ENCODE measurements around the gene ME2.
"Not testable (repeated sequence)": the region's sequence is repeated elsewhere in the genome, so short reads cannot be mapped to it uniquely, and the experiment has no call there.

Gene ME2

DNA sequence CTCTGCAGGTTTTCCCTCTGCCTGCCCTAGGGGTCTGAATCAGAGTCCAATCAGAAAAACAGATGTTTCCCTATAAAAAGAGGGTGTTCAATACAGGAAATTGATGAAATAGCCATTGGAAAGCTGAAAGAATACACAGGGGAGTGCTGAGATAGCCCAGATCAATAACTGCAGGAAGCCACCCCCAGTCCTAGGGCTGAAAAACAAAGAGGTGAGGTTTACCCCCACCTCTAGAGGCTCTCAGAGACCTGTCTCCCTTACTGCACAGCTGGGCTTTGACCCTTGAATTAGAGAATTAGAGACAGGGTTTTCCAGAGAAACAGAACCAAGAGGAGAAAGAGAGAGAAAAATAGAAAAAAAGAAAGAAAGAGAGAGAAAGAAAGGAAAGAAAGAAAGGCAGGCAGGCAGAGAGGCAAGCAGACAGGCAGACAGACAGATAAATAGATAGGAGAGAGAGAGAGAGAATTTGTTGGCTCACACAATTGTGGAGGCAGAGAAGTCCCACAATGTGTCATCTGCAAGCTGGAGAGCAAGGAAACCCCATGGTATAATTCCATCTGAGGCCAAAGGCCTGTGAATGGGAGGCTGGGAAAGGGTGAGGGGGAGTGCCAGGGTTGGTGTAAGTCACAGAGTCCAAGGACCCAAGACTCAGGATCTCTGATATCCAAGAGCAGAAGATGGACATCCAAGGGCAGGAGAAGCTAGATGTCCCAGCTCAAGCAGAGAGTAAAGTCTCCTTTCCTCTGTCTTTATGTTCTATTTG, 18.9 kb upstream of the ME2 start:
- DNase-seq (ENCODE audit: low read depth in 4 of 4, low spot score in 1 of 4) = no peak

DNA sequence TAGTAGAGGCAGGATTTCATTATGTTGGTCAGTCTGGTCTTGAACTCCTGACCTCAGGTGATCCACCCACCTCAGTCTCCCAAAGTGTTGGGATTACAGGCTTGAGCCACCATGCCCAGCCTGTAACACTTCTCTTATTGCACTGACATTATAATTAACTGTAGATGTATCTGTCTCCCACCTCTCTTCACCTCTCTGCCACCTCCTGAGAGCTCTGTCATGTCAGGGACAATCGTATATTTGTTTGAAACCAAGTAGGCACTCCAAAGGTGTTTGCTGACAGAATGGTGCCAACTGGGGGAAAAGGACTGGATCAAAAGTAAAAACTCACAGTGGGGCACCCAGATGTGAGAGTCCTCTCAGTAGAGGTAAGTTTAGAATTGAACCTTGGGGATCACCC, 17.3 kb upstream of the ME2 start:
- no peak for DNase-seq (ENCODE audit: low read depth in 4 of 4, low spot score in 1 of 4)

DNA sequence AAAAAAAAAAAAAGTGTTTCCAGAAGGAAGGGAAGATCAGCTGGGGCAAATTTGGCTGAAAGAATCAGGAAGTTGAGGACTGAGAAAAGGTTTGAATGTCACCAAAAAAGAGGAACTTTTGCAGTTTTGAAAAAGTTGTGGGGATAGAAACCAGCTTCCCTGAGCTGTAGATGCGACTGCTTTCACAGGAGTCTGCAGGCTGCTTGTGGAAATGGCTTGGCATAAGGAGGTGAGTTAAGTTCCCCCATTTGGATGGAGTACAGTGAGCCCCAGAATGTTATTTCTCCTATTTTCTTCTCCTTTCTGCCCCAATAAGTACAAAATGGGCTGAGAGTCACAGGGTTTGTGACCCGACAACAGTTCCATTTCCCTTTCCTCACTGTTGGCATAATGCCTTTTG, 16.5 kb upstream of the ME2 start:
- no peak for DNase-seq (ENCODE audit: low read depth in 4 of 4, low spot score in 1 of 4)

DNA sequence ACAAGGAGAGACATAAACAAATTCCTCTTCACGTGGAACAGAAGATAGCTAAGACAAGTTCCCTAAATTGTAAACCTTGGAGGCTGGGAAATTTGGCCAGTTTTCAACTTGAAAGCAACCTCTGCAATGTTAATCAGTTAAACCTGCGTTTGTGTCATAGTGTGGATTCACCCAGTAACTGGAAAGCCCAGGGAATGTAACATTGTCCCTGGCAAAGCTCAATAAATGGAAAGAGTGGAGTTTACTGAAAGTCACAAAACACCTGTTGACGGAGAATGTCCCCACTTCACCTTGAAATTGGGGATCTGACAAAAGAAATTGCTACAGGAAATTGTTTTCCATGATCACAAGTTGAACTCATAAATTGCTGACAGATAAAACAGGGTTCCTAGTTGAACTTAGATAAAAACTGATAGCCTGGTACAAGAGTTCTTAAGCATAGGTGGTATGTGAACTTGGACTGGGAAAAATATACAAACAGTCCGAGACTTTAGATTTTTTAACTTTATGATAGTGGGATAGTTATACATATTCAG, 15.0 kb upstream of the ME2 start:
- no peak for DNase-seq (ENCODE audit: low read depth in 4 of 4, low spot score in 1 of 4)

DNA sequence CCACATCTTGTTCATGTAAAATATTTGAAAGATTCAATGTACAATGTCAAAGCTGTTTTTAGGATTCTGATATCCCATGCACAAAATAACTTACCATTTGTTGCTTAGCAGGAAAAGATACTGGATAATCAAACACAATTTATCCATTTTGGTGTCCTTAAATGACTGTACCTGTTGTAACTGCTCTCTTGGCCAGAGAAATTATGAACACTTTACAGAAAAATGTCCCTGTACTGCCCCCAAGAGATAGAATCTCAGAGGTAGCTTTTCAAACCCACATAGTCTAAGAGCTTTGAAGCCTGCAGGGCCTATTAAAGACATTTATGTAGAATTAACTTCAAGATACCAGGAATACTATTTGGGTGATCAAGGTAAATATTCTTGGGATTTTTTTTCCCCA, 12.2 kb upstream of the ME2 start:
- no peak for DNase-seq (ENCODE audit: low read depth in 4 of 4, low spot score in 1 of 4)

DNA sequence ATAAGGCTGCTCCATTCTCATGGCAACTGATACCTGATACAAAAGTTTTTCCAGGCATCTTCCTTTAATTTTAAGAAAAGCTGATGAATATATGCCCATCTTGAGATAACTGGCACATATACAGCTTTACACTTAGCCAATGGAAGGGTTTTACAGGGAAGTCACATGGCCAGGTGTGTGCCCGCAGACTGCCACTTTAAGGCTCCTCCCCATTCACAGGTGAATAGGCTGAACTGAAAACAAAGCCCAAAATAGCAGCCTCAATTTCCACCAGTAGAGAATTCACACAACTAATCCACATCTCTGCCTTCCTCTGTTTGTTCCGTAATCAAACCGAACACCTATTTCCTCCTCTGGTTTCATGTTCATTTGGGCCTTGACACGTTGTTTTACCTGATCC, 9.8 kb upstream of the ME2 start:
- no peak for DNase-seq (ENCODE audit: low read depth in 4 of 4, low spot score in 1 of 4)

DNA sequence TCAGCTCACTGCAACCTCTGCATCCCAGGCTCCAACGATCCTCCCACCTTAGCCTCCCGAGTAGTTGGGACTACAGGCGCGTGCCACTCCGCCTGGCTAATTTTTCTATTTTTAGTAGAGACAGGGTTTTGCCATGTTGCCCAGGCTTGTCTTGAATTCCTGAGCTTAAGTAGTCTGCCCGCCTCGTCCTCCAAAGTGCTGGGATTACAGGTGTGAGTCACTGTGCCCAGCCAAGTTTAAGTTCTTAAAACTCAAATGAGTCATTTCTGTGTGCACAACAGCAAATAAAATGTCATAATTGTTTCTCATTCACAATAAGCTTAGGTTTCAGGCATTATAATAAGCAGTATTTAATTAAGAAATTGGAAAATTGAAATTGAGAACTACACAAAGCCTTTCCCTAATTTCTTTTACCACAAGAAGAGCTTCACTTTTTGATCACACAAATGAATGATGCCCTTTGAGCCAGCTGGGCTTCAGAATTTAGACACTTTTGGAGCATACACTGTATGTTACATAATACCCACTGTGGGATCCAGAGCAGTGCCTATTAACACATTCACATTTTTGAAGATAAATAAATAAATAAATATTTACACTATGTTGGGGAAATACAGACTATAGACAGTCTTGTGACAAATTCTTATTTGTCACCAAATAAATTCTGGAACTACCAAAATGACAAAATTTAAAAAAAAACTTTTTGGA, 8.6 kb upstream of the ME2 start:
- DNase-seq (ENCODE audit: low read depth in 4 of 4, low spot score in 1 of 4) = no peak

DNA sequence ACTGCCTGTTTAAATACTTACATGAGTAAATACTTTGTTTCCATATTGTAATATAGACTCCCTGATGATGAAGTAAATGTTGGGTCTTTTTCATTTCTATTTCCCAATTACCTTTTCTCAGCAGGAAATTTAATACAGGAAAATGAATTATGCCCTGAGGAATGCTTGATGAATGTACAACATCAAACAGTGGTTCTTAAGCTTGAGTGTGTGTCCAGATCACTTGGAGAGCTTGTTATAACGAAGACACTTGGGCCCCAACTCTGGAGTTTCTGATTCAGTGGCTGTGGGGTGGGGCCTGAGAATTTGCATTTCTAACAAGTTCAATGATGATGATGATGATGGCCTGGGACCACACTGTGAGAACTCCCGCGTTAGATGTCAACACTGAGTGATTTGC, 7.1 kb upstream of the ME2 start:
- no peak for DNase-seq (ENCODE audit: low read depth in 4 of 4, low spot score in 1 of 4)

DNA sequence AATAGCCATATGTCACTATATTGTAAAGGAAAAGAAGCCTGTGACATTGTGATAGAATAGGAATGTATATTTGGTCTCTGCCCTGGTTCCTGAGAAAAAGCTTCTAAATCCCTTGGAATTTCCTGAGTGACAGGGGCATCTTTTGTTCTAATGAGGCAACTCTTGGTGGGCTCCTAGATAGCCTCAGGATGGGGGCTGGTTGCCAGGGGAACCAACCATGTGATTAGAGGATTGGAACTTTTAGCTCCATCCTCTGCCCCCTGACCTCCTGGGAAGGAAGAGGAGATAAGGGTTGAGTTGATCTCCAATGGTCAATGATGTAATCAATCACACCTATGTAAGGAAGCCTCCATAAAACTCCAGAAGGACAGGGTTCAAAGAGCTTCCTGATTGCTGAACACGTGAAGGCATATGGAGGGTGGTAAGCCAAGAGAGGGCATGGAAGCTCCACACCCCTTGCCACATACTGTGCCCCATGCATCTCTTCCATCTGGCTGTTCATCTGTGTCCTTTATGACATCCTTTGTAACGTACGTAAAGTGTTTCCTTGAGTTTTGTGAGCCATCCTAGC, 2.9 kb upstream of the ME2 start:
- no peak for DNase-seq (ENCODE audit: low read depth in 4 of 4, low spot score in 1 of 4)

DNA sequence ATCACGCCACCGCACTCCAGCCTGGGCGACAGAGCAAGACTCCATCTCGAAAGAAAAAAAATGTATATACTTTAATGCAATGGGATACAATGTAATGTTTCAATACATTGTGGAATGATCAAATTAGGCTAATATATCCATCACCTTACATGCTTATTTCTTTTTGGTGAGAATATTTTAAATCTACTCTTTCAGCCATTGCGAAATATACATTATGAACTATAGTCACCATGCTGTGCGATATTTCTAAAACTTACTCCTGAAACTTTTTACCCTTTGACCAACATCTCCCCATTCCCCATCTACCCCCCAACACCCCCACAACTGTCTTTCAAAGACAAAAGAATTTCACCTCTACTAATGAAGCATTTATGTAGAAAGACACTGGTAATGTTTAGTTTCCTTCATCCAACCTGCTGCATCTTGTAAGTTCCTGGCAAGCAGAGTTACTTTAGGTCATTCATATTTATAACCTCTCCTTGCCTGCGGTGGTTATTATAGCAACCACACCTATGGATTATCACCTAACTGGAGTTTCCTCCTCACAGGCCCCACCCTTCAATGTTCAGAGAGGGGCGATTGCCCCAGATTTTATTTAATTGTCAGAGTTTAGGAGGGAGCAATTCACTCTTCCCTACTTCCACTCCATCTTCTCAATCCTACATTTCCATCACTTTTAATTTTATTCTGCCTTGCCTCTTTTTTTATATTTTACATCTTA, 1.2 kb upstream of the ME2 start:
- DNase-seq (ENCODE audit: low read depth in 4 of 4, low spot score in 1 of 4) = no peak

DNA sequence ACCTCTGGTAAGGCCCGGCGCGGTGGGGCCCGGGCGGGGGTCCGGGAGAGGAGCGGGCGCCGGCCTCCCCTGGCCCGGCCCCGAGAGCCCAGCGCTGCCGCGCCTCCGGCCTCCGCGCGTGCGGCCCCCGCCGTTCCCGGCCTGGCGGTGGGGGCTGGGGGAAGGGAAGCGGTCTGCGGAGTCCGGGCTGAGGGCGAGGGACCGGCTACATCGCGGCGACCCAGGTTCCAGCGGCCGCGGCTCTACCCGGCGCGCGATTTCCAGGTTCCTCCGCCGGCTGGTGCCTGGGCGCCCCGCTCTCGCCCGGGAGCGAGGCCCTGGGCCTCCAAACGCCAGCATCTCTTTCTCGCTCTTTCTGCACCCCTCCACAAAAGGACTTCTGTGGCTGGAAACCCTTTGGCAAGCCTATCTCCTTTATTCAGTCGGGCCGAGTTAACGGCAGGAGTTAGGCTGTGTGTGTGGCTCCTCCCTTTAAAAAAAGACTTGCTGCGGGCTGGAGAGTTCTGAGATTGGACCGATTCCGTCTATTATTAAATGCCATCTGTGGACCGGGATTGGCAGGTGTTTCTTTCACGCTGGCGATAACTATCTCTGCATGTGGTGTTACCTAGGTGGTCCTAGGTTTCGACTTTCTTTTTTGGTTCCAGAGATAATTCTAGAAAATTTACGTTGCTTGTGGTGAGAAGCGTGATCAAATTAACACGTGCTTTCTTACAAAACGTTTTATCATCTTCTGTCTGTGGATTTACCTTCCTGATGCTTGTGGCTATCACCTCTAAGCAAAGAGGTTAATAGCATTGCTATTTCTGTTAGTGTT, 592 bp downstream of the ME2 start:
- peak in 3 of 4 experiments; percentile 7 to 24 (median 12) for DNase-seq (ENCODE audit: low read depth in 4 of 4, low spot score in 1 of 4)

DNA sequence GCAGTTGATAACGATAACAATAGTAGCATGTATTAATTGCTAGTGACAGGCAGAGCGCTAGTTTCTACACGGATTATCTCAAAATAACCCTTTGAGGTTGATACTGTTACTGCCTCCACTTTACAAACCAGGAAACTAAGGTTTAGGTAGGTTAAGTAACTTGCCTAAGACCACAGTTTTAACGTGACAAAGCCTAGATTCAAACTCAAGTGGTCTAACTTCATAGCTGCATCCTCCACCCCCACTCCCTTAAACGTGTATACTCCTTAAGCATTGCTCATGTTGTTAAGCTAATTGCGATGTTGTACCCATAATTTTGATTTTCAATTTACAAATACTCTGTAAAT, 1.2 kb downstream of the ME2 start:
- no peak for DNase-seq (ENCODE audit: low read depth in 4 of 4, low spot score in 1 of 4)

DNA sequence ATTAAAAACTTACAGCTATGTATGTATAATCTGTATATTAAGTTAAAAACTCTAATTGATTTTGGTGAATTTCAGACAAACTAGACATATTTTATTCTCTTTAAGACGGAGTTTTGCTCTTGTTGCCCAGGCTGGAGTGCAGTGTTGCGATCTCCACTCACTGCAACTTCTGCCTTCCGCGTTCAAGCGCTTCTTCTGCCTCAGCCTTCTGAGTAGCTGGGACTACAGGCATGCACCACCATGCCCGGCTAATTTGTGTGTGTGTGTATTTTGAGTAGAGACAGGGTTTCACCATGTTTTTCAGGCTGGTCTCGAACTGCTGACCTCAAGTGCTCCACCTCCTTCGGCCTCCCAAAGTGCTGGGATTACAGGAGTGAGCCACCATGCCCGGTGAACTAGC, 2.0 kb downstream of the ME2 start:
- not testable (repeated sequence) for DNase-seq (ENCODE audit: low read depth in 4 of 4, low spot score in 1 of 4)

DNA sequence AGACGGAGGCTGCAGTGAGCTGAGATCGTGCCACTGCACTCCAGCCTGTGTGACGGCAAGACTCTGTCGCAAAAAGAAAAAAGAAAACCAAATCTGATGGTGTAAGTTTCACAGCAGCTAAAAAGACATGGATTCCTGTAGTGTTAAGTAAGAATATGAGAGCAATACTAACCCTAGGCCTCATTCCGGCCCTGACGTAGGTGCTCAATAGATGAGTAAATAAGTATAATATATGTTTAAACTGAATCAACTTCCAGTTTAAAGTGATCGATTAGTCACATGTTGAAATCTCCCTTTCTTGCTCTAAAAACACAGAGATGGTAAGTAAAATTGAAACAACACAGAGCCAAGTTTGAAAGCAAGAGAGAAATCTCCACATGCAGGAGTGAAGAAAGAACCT, 8.0 kb downstream of the ME2 start:
- DNase-seq (ENCODE audit: low read depth in 4 of 4, low spot score in 1 of 4) = no peak

DNA sequence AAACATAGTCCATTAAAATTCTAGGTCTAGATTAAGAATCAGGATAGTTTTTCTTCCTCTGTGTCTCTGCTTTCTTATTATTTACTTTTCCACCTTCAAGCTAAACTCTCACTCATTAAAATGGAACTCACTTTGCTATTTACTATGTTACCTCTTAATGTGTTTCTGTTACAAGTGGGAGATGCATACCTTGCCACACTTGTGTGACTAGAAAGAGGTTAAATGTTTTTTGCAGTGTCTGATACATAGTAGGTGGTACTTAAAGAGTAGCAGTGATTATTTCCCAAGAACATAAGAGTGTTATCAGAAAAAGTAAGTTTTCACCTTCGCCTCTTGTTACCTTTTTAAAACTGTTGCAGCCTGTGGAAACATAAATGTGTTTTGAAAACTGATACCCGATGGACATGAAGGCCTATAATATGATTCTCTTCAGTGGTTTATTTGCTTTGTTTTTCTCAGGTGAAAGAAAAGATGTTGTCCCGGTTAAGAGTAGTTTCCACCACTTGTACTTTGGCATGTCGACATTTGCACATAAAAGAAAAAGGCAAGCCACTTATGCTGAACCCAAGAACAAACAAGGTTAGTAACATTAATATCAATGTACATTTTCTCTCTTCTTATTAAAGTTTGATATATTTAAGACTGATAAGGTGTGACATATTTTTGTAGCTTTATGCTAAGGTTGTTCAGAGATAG, 16.6 kb downstream of the ME2 start:
- DNase-seq (ENCODE audit: low read depth in 4 of 4, low spot score in 1 of 4) = no peak

DNA sequence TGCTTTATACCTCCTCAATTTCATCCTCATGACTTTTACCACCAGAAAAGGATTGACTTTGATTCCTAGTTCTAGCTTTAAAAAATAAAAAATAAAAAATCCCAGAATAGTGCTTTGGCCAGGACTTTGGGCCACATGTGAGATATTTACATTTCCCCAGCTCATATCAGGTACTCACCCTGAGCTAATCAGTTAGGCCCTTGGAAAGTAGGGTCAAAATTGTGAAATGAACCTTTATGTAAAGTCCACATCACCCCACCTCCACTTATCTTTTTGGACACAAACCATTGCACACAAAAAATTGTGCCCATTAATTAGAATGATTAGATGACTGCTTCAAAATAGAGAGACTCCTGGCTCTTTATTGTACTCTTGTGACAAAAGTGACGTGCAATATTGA, 17.2 kb downstream of the ME2 start:
- no peak for DNase-seq (ENCODE audit: low read depth in 4 of 4, low spot score in 1 of 4)

DNA sequence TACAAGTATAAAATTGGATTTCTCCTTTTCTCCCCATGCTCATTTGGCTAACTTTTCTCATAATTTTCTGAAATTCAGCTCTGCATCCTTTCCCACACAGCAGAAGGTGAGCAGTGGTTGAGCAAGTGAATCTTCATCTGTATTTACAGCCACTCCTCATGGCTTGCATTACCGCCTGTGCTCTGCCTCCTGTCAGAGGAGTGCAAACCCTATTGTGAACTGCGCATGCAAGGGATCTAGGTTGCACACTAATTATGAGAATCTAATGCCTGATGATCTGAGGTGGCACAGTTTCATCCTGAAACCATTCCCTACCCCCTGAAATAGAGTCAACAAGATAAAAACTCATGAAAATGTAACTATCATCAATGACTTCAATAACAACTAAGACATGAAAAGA, 20.0 kb downstream of the ME2 start:
- DNase-seq (ENCODE audit: low read depth in 4 of 4, low spot score in 1 of 4) = no peak

DNA sequence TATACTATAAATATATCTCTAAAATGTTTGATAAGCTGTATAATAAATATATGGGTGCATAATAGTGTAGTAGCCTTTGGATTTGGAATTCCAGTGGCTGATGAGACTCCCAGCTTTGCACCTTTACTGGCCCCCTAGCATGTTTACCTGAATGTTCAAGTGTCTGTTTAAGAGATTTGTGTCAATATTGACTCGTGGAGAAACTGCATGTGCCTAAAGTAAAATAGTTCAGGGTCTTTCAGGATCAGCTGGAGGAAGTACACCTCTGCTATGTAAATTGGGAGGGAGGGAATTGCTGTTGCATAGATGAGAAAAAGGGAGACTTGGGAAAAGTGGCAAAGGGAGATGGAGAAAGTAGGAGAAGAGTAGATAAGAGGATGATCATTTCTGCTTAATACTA, 23.9 kb downstream of the ME2 start:
- no peak for DNase-seq (ENCODE audit: low read depth in 4 of 4, low spot score in 1 of 4)

DNA sequence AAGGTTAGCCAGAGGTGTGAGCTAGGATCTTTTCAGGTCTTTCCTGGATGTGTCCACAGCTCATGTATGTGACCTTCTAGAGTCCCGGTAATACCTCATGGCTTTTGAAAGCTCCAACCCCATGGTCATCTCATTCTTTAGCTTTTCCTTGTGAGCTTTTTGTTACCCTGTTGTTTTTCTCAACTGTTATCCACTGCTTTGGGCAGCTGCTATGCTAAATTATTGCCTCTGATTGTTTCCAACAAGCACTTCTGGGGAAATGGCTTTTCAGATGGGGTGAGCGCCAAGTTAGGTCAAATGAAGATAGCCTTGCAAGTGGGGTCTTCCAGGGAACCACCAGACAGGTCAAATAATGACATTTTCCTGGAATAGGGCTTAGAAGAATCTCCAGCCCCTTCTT, 27.9 kb downstream of the ME2 start:
- no peak for DNase-seq (ENCODE audit: low read depth in 4 of 4, low spot score in 1 of 4)

DNA sequence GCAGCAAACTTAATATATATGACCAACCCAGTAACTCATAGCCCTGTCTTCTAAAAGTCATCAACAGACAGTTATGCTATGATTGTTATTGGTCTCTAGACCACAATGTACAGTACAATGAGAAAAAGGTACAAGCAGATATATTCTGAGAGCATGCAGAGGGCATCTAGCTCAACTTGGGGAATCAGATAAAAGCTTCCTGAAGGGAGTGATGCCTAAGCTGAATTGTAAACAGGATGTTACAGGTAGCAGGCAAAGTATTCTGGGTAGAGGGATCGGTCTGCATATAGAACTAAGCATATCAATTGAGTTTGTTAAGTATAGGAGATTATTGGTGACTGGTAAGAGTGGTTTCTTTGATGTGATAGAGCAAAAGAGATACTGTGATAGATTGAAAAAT, 30.3 kb downstream of the ME2 start:
- no peak for DNase-seq (ENCODE audit: low read depth in 4 of 4, low spot score in 1 of 4)

Data from stimulated activated CD4-positive, alpha-beta T cell treated with anti-CD3 and anti-CD28 coated beads, Interleukin-1b, Interleukin-23, amount 100 ng/mL, for 24 hours (primary cell).